GM19025 (cell line): ENCODE results near the gene CEP68.

Experiments
- ATAC-seq: cut with Tn5 transposase; IDR thresholded peaks from one replicate; pipeline ENCODE4 v1.9.1; 2021; ENCODE audit warnings: mild to moderate bottlenecking, low read depth, moderate library complexity; ENCODE audit not compliant: unreplicated experiment

CEP68 gene

GRCh38 chr2:65075605-65076344 lies 19.6 kb downstream of the CEP68 start:
- no peak for ATAC-seq

- ATAC-seq: no peak
These were observed 20.1 kb downstream of the CEP68 start for GRCh38 chr2:65076345-65076710.

- no peak for ATAC-seq
These were observed 21.7 kb downstream of the CEP68 start for GRCh38 chr2:65077898-65078297.

DNA sequence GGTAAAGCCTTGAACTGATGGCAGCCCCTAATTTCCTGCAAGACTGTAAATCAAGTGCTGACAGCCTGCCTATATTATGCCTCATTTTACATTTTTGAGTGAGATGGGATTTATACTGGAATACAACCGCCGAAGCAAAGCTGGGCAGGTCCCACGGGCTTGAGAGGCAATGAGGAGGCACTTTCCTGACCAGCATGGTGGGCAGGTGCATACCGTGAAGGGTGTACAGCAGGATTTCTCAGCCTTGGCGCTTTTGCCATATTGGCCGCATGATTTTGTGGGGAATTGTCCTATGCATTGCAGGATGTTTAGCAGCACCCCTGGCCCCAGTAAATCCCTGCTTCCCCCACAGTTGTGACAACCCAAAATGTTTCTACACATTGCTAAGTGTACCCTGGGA lies 22.8 kb downstream of the CEP68 start:
- ATAC-seq: no peak

DNA sequence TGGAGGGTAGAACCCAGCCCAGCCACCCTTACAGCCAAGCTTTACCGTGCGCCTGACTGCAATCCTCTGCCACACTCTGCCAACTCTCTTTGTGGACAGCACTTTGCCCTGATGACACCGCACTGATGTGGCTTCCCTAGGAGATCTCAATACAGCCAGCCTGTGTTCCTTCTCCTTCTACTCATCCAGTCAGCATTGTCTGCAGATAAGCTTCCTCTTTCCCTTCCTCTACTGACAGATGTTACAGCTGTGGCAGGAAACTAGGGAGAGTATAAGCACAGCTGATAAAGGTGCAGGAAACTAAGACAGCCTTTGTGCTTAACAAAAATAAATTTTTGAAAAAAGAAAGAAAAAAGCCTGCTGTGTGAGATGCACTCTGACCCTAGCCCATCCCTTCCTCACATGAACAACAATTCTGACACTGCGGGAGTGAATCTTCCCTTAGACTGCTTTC lies 25.0 kb downstream of the CEP68 start:
- no peak for ATAC-seq

- no peak for ATAC-seq
These were observed 28.9 kb downstream of the CEP68 start for GRCh38 chr2:65085148-65085547.

DNA sequence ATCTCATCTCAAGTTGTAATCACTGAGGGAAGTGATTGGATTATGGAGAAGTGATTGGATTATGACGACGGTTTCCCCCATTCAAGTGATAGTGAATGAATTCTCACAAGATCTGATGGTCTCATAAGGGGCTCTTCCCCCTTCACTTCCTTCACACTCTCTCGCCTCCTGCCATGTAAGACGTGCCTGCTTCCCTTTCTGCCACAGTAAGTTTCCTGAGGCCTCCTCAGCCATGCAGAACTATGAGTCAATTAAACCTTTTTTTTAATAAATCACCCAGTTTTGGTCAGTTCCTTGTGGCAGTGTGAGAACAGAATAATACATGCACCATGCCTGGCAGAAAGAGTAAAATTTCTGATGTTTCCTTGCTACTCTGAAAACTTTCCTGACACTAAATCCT lies 36.6 kb downstream of the CEP68 start:
- ATAC-seq: no peak

DNA sequence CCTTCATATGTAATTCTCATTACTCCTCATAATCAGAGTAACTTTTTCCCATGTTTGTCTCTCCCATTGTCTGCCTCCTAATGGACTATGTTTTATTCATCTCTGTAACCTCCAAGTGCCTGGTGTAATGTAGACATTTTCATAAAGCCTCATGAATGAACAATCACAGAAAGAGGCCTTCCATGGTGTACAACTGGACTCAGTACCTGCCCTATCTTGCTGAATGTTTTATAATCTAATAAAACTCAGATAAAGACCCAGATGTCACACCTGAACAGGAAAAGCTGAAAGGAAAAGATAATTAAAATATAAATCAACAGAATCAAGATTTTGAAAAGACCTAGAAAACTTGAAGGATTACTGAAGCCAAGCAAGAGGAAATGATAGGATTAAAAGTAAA lies 37.0 kb downstream of the CEP68 start:
- no peak for ATAC-seq

GRCh38 chr2:65096948-65097347 lies 40.7 kb downstream of the CEP68 start:
- ATAC-seq: no peak

GRCh38 chr2:65097844-65098243 lies 41.6 kb downstream of the CEP68 start:
- no peak for ATAC-seq

GRCh38 chr2:65098741-65099140 lies 42.5 kb downstream of the CEP68 start:
- no peak for ATAC-seq

- ATAC-seq: no peak
These were observed 44.9 kb downstream of the CEP68 start for GRCh38 chr2:65101071-65101470.

DNA sequence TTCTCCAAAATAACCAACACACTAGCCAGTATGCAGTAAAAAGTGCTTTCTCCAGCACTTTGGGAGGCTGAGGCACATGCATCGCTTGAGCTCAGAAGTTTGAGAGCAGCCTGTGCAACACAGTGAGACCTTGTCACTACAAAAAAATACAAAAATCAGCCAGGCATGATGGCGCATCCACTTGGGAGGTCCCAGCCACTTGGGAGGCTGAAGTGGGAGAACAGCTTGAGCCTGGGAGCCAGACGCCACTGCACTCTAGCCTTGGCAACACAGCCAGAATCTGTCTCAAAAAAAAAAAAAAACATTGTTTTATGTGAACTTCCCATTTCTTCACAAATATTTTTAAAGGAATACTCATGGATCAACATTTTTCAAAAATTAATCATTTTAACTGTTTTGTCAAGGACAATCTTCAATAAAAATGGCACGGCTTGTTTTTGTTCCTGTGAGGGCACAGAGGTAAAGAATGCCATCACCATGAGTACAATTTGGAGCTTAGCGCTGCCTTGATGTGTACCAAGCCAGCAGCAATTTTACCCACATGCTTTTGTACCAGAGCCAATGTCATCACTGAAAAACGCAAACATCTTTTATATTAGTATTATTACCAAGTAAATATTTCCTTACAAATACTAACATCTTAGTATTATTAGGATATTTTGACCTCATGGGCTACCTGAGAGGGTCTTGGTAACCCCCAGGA lies 46.9 kb downstream of the CEP68 start:
- ATAC-seq: no peak

DNA sequence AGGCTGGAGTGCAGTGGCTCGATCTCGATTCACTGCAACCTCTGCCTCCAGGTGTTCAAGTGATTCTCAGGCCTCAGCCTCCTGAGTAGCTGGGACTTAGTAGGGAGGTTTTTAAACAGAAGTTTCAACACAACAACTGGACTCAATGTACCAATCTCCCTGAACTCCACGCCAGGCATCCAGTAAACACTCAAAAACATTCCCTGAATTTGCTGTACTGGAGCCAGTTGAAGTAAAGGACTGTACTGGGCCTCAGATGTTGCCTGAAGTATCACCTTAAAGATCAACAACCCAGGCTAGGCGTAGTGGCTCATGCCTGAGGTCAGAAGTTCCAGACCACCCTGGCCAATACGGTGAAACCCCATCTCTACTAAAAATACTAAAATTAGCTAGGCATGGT lies 51.3 kb downstream of the CEP68 start:
- ATAC-seq: no peak

DNA sequence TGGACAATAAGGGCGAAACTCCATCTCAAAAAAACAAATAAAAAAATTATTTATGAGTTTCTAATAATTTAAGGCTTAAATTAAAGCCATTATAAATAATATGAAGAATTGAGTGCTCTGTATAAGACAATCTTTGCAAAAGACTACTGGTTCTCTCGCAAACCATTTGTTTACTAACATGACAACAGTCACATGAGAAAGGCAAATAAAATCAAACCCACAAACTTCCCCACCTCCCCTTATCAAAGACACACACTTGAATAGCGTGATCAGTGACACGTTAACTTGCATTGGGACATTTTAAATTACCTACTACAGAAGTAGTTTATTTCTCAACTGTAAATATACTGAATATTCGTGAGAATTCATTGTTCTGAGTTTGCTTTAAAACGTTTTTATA lies 52.6 kb downstream of the CEP68 start:
- no peak for ATAC-seq

- ATAC-seq: no peak
These were observed 56.4 kb downstream of the CEP68 start for GRCh38 chr2:65112633-65113032.

DNA sequence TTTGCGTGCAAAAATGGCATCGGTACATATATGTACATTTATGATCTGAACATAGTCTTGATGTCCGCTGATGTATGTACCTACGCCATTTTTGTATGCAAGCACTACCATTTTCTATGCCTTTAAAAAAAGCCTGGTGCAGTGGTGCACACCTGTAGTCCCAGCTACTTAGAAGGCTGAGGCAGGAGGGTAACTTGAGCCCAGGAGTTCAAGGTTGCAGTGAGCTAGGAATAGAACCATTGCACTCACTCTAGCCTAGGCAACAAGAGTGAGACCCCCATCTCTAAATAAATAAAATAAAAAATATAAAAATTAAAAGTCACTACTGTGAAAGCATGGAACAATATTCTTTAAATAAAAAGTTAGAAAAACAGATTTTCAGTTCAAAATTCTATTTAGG lies 57.0 kb downstream of the CEP68 start:
- no peak for ATAC-seq

DNA sequence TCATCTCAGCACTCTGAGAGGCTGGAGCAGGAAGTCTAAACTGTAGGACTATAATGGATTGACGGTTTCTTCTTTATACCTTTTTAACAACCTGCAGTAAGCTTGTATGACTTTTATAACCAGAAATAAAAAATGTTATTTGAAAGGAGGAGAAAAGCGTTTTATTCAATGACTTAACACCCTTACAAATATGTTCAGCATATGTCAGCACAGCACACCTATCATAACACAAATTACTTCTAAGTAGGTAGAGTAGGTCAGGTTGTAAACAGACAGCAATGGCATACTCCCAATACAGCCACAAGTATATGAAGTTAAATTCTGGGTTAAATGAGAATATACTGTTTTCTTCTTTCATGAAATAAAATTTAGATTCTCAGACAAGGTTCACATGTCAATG lies 57.6 kb downstream of the CEP68 start:
- no peak for ATAC-seq

DNA sequence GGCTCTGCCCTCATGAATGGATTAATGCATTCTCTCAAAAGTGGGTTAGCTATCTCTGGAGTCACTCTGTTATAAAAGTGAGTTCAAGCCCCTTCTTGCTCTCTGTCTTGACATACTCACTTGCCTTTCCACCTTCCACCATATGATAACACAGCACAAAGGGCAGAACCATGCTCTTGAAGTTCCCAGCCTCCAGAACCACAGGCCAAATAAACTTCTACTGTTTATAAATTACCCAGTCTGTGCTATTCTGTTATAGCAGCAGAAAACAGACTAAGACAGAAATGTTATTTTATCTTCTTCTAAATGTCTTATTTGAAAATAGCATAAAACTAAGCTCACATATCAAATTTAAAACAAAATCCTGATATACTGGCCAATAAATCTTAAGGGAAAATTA lies 58.7 kb downstream of the CEP68 start:
- no peak for ATAC-seq

DNA sequence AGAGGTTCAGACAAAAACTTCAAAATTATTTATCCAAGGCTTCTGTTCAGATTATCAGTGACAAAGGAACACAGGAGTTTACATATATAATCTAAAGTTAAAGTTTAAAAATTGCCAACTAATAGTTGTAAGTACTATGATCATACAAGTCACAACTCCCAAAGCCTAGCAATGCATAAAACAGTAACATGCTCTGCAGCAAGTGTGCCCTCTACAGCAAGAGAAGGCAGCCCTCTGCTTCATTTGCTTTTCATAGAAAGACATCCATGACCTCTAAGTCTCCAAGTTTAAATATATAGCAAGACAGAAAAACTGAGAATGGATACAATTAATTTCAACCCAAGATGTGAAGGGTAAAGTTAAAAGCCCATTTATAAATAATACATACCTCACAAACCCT lies 60.4 kb downstream of the CEP68 start:
- ATAC-seq: no peak

DNA sequence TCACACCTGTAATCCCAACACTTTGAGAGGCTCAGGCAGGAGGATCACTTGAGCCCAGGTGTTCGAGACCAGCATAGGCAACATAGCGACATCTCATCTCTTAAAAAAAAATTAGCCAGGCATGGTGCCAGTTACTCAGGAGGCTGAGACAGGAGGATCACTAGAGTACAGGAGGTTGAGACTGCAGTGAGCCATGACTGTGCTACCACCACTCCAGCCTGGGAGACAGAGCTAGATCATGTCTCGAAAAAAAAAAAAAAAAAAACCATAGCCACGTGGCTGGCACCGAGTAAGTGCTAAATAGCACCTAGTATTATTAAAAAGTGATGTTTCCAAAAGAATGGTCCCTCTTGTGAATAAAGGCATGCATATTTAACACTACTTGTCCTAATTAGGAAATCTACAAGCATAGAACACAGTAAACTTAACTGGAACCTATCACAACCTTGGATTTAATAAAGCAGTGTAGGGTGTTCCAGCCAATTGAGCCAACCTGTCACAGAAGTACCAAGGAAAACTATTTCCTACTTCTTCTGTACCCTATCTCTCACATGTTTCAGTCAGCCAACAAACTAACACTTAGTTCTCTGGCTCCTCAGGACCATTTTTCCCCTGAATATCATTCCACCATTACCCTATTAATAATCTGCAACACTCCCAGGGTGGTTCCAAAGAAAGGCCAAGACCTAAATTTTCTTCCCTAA lies 64.9 kb downstream of the CEP68 start:
- ATAC-seq: no peak

GRCh38 chr2:65122313-65122712 lies 66.1 kb downstream of the CEP68 start:
- ATAC-seq: no peak
